Vagina (tissue), 2 donors: Measurements from ENCODE around the gene RABGAP1L. TPM values are rescaled to one million over a fixed set of nuclear protein-coding genes. Genes with fewer than 3 reads are reported as not detected.
"Not testable (repeated sequence)": the region's sequence is repeated elsewhere in the genome, so short reads cannot be mapped to it uniquely, and the experiment has no call there.

Experiments used
- DNase-seq, 2 donors: peaks; one replicate each; pipeline ENCODE4 v3.0.0-alpha.2; 2017; ENCODE audit errors: extremely low spot score in 2 of 2
- H3K27ac ChIP-seq: fragments of 200-600 bp; sonication (generic); one replicate; pipeline ENCODE4 v1.5.1; 2019
- H3K27me3 ChIP-seq: fragments of 200-600 bp; sonication (generic); one replicate; pipeline ENCODE4 v1.5.1; 2019
- H3K36me3 ChIP-seq, 2 donors: fragments of 200-600 bp; sonication (generic); one replicate each; pipeline ENCODE4 v1.5.1; 2017 to 2019
- H3K4me1 ChIP-seq: fragments of 200-600 bp; sonication (generic); one replicate; pipeline ENCODE4 v1.5.1; 2019
- H3K4me3 ChIP-seq, 2 donors: fragments of 200-600 bp; sonication (generic); 1 replicate in 1 of 2; 2 replicates in 1 of 2; pipeline ENCODE4 v1.5.1; 2016 to 2019
- H3K9me3 ChIP-seq: fragments of 200-600 bp; sonication (generic); one replicate; pipeline ENCODE4 v1.5.1; 2019
- CTCF ChIP-seq, 3 experiments: fragments of 450-650 bp in 2 of 3; fragments of 200-600 bp in 1 of 3; sonication (generic) in 1 of 3; IDR thresholded peaks; one replicate each; pipeline ENCODE4 v1.5.1; 2017 to 2019; ENCODE audit warnings: antibody characterized with exemption in 3 of 3, mild to moderate bottlenecking in 2 of 3, moderate library complexity in 2 of 3
- POLR2A ChIP-seq, 2 donors: fragments of 450-650 bp; IDR thresholded peaks; one replicate each; pipeline ENCODE4 v1.6.1; 2017; ENCODE audit warnings: antibody characterized with exemption in 2 of 2, mild to moderate bottlenecking in 2 of 2, moderate library complexity in 2 of 2
- POLR2AphosphoS5 ChIP-seq, 2 donors: sonication (generic); formaldehyde crosslinking; IDR thresholded peaks; one replicate each; pipeline ENCODE4 v1.9.0; 2017; ENCODE audit warnings: antibody characterized with exemption in 2 of 2, mild to moderate bottlenecking in 2 of 2, low read depth in 1 of 2; ENCODE audit not compliant: insufficient read depth in 1 of 2
- intact Hi-C: fragments of 100-400 bp; cut with DNase I; formaldehyde crosslinking; loops from one replicate; pipeline ENCODE4 v1.15.1; 2023
- total RNA-seq: library from RNA; depleted of rRNA; stranded (reverse); fragments of >200 nt; gene quantifications from one replicate; pipeline ENCODE4 v1.2.3, GENCODE V29; 2016

RABGAP1L gene
- total RNA-seq, 1 donor from 2014 or later: 40.0 TPM

- DNase-seq: no peak
- Histone ChIP-seq H3K27me3 (no peaks in the 10 kb centered on the region), H3K9me3 (no peaks in the 10 kb centered on the region), H3K4me3 (no peak overlapping the region), H3K4me1 (peaks cover 9% of the 10 kb centered on the region), H3K36me3 (no peaks in the 10 kb centered on the region), H3K27ac (no peak overlapping the region)
- intact Hi-C loops: no loop called here
- TF ChIP-seq CTCF (IDR thresholded peaks at IDR 0.05): no peak
- TF ChIP-seq POLR2AphosphoS5 (IDR thresholded peaks at IDR 0.05; ENCODE audit: insufficient read depth in 1 of 2, low read depth in 1 of 2): no peak
- TF ChIP-seq POLR2A (IDR thresholded peaks at IDR 0.05): no peak
Observed at GRCh38 chr1:174169342-174169741, 10.0 kb downstream of the RABGAP1L start.

- H3K27me3 ChIP-seq: no peaks in the 10 kb centered on the region
- peaks cover 2% of the 10 kb centered on the region for H3K4me1 ChIP-seq
- intact Hi-C loops: no loop called here
- H3K36me3 ChIP-seq: no peaks in the 10 kb centered on the region
- DNase-seq: no peak
- no peaks in the 10 kb centered on the region for H3K9me3 ChIP-seq
- TF ChIP-seq POLR2AphosphoS5 (IDR thresholded peaks at IDR 0.05; ENCODE audit: insufficient read depth in 1 of 2, low read depth in 1 of 2): no peak
- TF ChIP-seq POLR2A (IDR thresholded peaks at IDR 0.05): no peak
- no peak for TF ChIP-seq CTCF (IDR thresholded peaks at IDR 0.05)
- no peak overlapping the region for H3K27ac ChIP-seq
- no peak overlapping the region for H3K4me3 ChIP-seq
Observed at GRCh38 chr1:174171073-174171472, 11.8 kb downstream of the RABGAP1L start.

GRCh38 chr1:174174461-174175329, 15.4 kb downstream of the RABGAP1L start:
- intact Hi-C loops: no loop called here
- no peaks in the 10 kb centered on the region for H3K4me1 ChIP-seq
- TF ChIP-seq POLR2A (IDR thresholded peaks at IDR 0.05) (no peak), CTCF (IDR thresholded peaks at IDR 0.05) (no peak), POLR2AphosphoS5 (IDR thresholded peaks at IDR 0.05; ENCODE audit: insufficient read depth in 1 of 2, low read depth in 1 of 2) (no peak)
- no peak for DNase-seq
- no peak overlapping the region for H3K27ac ChIP-seq
- H3K27me3 ChIP-seq: no peaks in the 10 kb centered on the region
- H3K36me3 ChIP-seq: no peaks in the 10 kb centered on the region
- no peak overlapping the region for H3K4me3 ChIP-seq
- no peaks in the 10 kb centered on the region for H3K9me3 ChIP-seq

GRCh38 chr1:174178459-174178858, 19.1 kb downstream of the RABGAP1L start:
- H3K27ac ChIP-seq: not testable (repeated sequence)

GRCh38 chr1:174189428-174190062, 30.2 kb downstream of the RABGAP1L start:
- no peaks in the 10 kb centered on the region for H3K9me3 ChIP-seq
- H3K4me3 ChIP-seq: no peak overlapping the region
- no peak for DNase-seq
- peaks cover 20% of the 10 kb centered on the region for H3K4me1 ChIP-seq
- no peaks in the 10 kb centered on the region for H3K27me3 ChIP-seq
- no peaks in the 10 kb centered on the region for H3K36me3 ChIP-seq
- TF ChIP-seq POLR2A (IDR thresholded peaks at IDR 0.05): no peak
- TF ChIP-seq CTCF (IDR thresholded peaks at IDR 0.05): no peak
- TF ChIP-seq POLR2AphosphoS5 (IDR thresholded peaks at IDR 0.05; ENCODE audit: insufficient read depth in 1 of 2, low read depth in 1 of 2): no peak
- intact Hi-C loops: no loop called here
- no peak overlapping the region for H3K27ac ChIP-seq

More at GRCh38 chr1:174178459-174178858, 19.1 kb downstream of the RABGAP1L start:
- DNase-seq, intact Hi-C loops, H3K36me3 ChIP-seq, H3K27me3 ChIP-seq, H3K4me3 ChIP-seq, H3K4me1 ChIP-seq, H3K9me3 ChIP-seq: not testable (repeated sequence)
